NCI-H526 (cell line): Measurements from ENCODE around the gene ITPR1.

Experiments used
- DNase-seq, 2 experiments: peaks; one replicate each; lab custom pipeline; 2025; lab: John Stamatoyannopoulos, UW

Gene ITPR1

GRCh38 chr3:4782095-4782494 is 288.9 kb downstream of the ITPR1 start:
- no peak for DNase-seq

- no peak for DNase-seq
These were observed 292.4 kb downstream of the ITPR1 start for GRCh38 chr3:4785551-4785950.

GRCh38 chr3:4786431-4786830 is 293.3 kb downstream of the ITPR1 start:
- no peak for DNase-seq

GRCh38 chr3:4791358-4791757 is 298.2 kb downstream of the ITPR1 start:
- no peak for DNase-seq

GRCh38 chr3:4793311-4793710 is 300.2 kb downstream of the ITPR1 start:
- DNase-seq = no peak

GRCh38 chr3:4794331-4794730 is 301.2 kb downstream of the ITPR1 start:
- no peak for DNase-seq

GRCh38 chr3:4794798-4795197 is 301.6 kb downstream of the ITPR1 start:
- no peak for DNase-seq

GRCh38 chr3:4795905-4796304 is 302.8 kb downstream of the ITPR1 start:
- no peak for DNase-seq

- DNase-seq = no peak
These were observed 304.1 kb downstream of the ITPR1 start for GRCh38 chr3:4797201-4797705.

GRCh38 chr3:4799266-4800256 is 306.4 kb downstream of the ITPR1 start:
- no peak for DNase-seq

- DNase-seq = no peak
These were observed 307.4 kb downstream of the ITPR1 start for GRCh38 chr3:4800595-4800994.

- DNase-seq = no peak
These were observed 308.7 kb downstream of the ITPR1 start for GRCh38 chr3:4801892-4802291.

GRCh38 chr3:4802903-4803302 is 309.8 kb downstream of the ITPR1 start:
- no peak for DNase-seq

- no peak for DNase-seq
These were observed 311.3 kb downstream of the ITPR1 start for GRCh38 chr3:4804161-4805058.

GRCh38 chr3:4805662-4806061 is 312.5 kb downstream of the ITPR1 start:
- DNase-seq = no peak

GRCh38 chr3:4806535-4807108 is 313.5 kb downstream of the ITPR1 start:
- no peak for DNase-seq

- no peak for DNase-seq
These were observed 314.5 kb downstream of the ITPR1 start for GRCh38 chr3:4807381-4808280.

GRCh38 chr3:4808637-4809036 is 315.5 kb downstream of the ITPR1 start:
- DNase-seq = no peak

GRCh38 chr3:4809922-4810321 is 316.8 kb downstream of the ITPR1 start:
- no peak for DNase-seq

- DNase-seq = no peak
These were observed 319.4 kb downstream of the ITPR1 start for GRCh38 chr3:4812591-4812990.

GRCh38 chr3:4813909-4814304 is 320.8 kb downstream of the ITPR1 start:
- no peak for DNase-seq
